PFSK-1 (cell line): ENCODE data around the gene ASPA.

Experiments used
- FOXP2 ChIP-seq: optimal IDR thresholded peaks from 2 replicates; pipeline ENCODE3; 2011; ENCODE audit warnings: borderline replicate concordance, control low read depth, inconsistent platforms; ENCODE audit not compliant: insufficient read depth; ENCODE audit errors: extremely low read length, extremely low read depth
- POLR2AphosphoS5 ChIP-seq: IDR thresholded peaks from 2 replicates; pipeline ENCODE4 v1.6.1; 2012; ENCODE audit warnings: low read depth, mild to moderate bottlenecking, control low read depth, low read length, moderate library complexity
- REST ChIP-seq, 2 experiments: IDR thresholded peaks; 2 replicates each; pipeline versions ENCODE4 v1.6.1 to v1.8.0; 2011 to 2012; ENCODE audit warnings: low read depth in 2 of 2, low read length in 2 of 2, control low read depth in 1 of 2, inconsistent platforms in 1 of 2, mild to moderate bottlenecking in 1 of 2, moderate library complexity in 1 of 2; ENCODE audit not compliant: insufficient read depth in 1 of 2
- SIN3A ChIP-seq: IDR thresholded peaks from 2 replicates; pipeline ENCODE4 v1.6.1; 2012; ENCODE audit warnings: mild to moderate bottlenecking, low read length, moderate library complexity, borderline replicate concordance; ENCODE audit not compliant: insufficient read depth
- TAF1 ChIP-seq: IDR thresholded peaks from 2 replicates; pipeline ENCODE4 v1.6.1; 2012; ENCODE audit warnings: low read length, control low read depth, borderline replicate concordance; ENCODE audit not compliant: insufficient read depth

ASPA gene

GRCh38 chr17:3526971-3527370, 51.2 kb downstream of the ASPA start:
- TF ChIP-seq FOXP2 (no peak), SIN3A (no peak), REST (IDR thresholded peaks at IDR 0.05; ENCODE audit: insufficient read depth in 1 of 2, low read depth in 2 of 2, low read length in 2 of 2) (no peak), POLR2AphosphoS5 (no peak), TAF1 (no peak)

- TF ChIP-seq TAF1 (no peak), POLR2AphosphoS5 (no peak), REST (IDR thresholded peaks at IDR 0.05; ENCODE audit: insufficient read depth in 1 of 2, low read depth in 2 of 2, low read length in 2 of 2) (no peak), SIN3A (no peak), FOXP2 (no peak)
These were observed 51.7 kb downstream of the ASPA start for GRCh38 chr17:3527468-3527867.

GRCh38 chr17:3527896-3528295, 52.1 kb downstream of the ASPA start:
- TF ChIP-seq FOXP2 (no peak), POLR2AphosphoS5 (no peak), SIN3A (no peak), TAF1 (no peak), REST (IDR thresholded peaks at IDR 0.05; ENCODE audit: insufficient read depth in 1 of 2, low read depth in 2 of 2, low read length in 2 of 2) (no peak)

GRCh38 chr17:3528403-3528851, 52.6 kb downstream of the ASPA start:
- no peak for TF ChIP-seq TAF1

GRCh38 chr17:3528880-3529511, 53.2 kb downstream of the ASPA start:
- TF ChIP-seq POLR2AphosphoS5 (no peak), TAF1 (no peak)

- no peak for TF ChIP-seq SIN3A
- TF ChIP-seq REST (IDR thresholded peaks at IDR 0.05; ENCODE audit: insufficient read depth in 1 of 2, low read depth in 2 of 2, low read length in 2 of 2) = no peak
- no peak for TF ChIP-seq TAF1
- TF ChIP-seq POLR2AphosphoS5 = no peak
- TF ChIP-seq FOXP2 = no peak
These were observed 54.3 kb downstream of the ASPA start for GRCh38 chr17:3529817-3530741.
